Heart left ventricle (tissue), 16 donors: ENCODE results near the gene RAB19. TPM values are rescaled to one million over a fixed set of nuclear protein-coding genes. Genes with fewer than 3 reads are reported as not detected.

Experiments used
- ATAC-seq, 4 donors: fragments of 200-7000 bp; cut with Tn5 transposase; one replicate each; pipeline ENCODE4 v1.9.1; 2020 to 2022; ENCODE audit warnings: moderate library complexity in 4 of 4, mild to moderate bottlenecking in 3 of 4, moderate number of reproducible peaks in 1 of 4
- DNase-seq, 5 donors: peaks; one replicate each; pipeline ENCODE4 v3.0.0-alpha.2; 2020
- H3K27ac ChIP-seq, 12 donors: fragments of 200-600 bp; sonication (generic) in 4 of 12; one replicate each; pipeline versions ENCODE4 v1.5.0 to v1.8.0; 2016 to 2022; ENCODE audit warnings: mild to moderate bottlenecking in 2 of 12
- H3K27me3 ChIP-seq, 9 donors: fragments of 200-600 bp; sonication (generic) in 2 of 9; one replicate each; pipeline versions ENCODE4 v1.5.1 to v1.8.0; 2016 to 2022; ENCODE audit warnings: mild to moderate bottlenecking in 3 of 9
- H3K36me3 ChIP-seq, 9 donors: fragments of 200-600 bp; sonication (generic) in 2 of 9; one replicate each; pipeline versions ENCODE4 v1.5.0 to v1.8.0; 2018 to 2022; ENCODE audit warnings: mild to moderate bottlenecking in 2 of 9
- H3K4me1 ChIP-seq, 12 donors: fragments of 200-600 bp; sonication (generic) in 4 of 12; one replicate each; pipeline versions ENCODE4 v1.5.0 to v1.8.0; 2016 to 2022; ENCODE audit warnings: mild to moderate bottlenecking in 3 of 12
- H3K4me3 ChIP-seq, 12 donors: fragments of 200-600 bp; sonication (generic) in 4 of 12; one replicate each; pipeline versions ENCODE4 v1.5.0 to v1.8.0; 2017 to 2022; ENCODE audit warnings: mild to moderate bottlenecking in 9 of 12, moderate library complexity in 4 of 12
- H3K9me3 ChIP-seq, 12 donors: fragments of 200-600 bp; sonication (generic) in 4 of 12; one replicate each; pipeline versions ENCODE4 v1.5.0 to v1.8.0; 2016 to 2022; ENCODE audit warnings: mild to moderate bottlenecking in 1 of 12
- POLR2A ChIP-seq, 2 donors: fragments of 450-650 bp; IDR thresholded peaks; one replicate each; pipeline ENCODE4 v1.6.1; 2017; ENCODE audit warnings: antibody characterized with exemption in 2 of 2, mild to moderate bottlenecking in 2 of 2, moderate library complexity in 2 of 2
- WGBS, 4 donors: extraction: QIAGEN DNeasy Blood & Tissue Kit in 2 of 4; methylation state at CpG; one replicate each; pipeline versions ENCODE4 v1.1.5 to v1.1.7; 2013 to 2018; 5-methylcytosine and 5-hydroxymethylcytosine counted together
- intact Hi-C, 10 donors: fragments of 100-400 bp; cut with DNase I; formaldehyde crosslinking; loops; one replicate each; pipeline versions ENCODE4 v1.11.1 to v1.14.2; 2022
- polyA plus RNA-seq, 2 donors: library from polyadenylated mRNA; stranded (reverse); fragments of 200-250 nt; gene quantifications; one replicate each; pipeline ENCODE4 v1.2.3, GENCODE V29; 2013
- total RNA-seq, 9 donors: library from RNA; depleted of rRNA in 2 of 9; stranded (reverse); fragments of >200 nt in 2 of 9; fragmentation: NEBNext Ultra II Directional in 3 of 9; extraction: Animal tissue kit (Norgen Biotek cat#: 25700) in 3 of 9; gene quantifications; one replicate each; pipeline versions ENCODE4 v1.1.0 to v1.2.4, GENCODE V29; 2016 to 2023
- TF ChIP-seq, protein P1 (sequence below), 12 donors: fragments of 200-600 bp; sonication (generic) in 4 of 12; IDR thresholded peaks; one replicate each; pipeline versions ENCODE4 v1.5.0 to v1.8.0; 2018 to 2022; ENCODE audit warnings: antibody characterized with exemption in 12 of 12, mild to moderate bottlenecking in 5 of 12
- donor health status: ischemic (EF 13 %, LVEDD 7.1; RV severe dilation, severe dysfunction).
- donor health status: healthy with polysubstance abuse.
- donor health status: DM: no; HTN: yes; CAD: no.
- donor health status: DM: no; HTN: no; CAD: no.
- donor health status: ischemic (EF 25% LVEDD 6.9; RV normal size, moderate dysfunction).
- donor health status: ischemic (EF 25% LVEDD 5.7; RV mildly dilated, moderate dysfunction).
- donor health status: healthy.
- donor health status: DM: yes; HTN: yes; CAD: no.
- donor health status: ischemic (EF 35%, LVEDD 5.7; RV mildly dilated, moderate dysfunction).
- donor health status: nonischemic (EF 11% LVEDD 7.7; RV severe dilation, severe dysfunction).
- donor health status: DM: yes; HTN: yes; CAD: no.
- donor health status: PGD.
- donor health status: ischemic (EF 29% LVEDD 5.4; RV normal size, mild dysfunction).
- donor health status: nonischemic (EF 23%, LVEDD 6.1; RV moderate dilation, normal function).

RAB19 gene
- total and polyA plus RNA-seq, 11 donors = not detected

DNA sequence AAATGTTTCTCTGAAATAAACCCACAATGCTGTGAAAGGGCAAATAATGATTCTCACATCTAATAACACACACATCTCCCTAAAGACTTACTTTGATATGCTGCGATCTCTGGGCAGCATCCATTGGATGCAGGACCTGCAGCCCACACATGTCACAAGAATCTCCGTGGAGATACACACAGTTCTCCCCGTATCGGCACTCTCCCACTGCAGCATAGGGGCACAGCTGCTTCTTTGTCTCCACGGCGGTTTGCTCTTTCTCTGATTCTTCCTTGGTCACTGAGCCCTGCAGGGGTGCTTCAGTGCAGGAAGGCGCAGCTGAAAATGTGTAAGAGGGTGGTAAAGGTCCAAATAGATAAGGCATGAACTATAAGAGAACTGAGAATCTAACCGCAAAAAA, 55.1 kb downstream of the RAB19 start:
- peaks cover 0 to 97% (median 87%) of the 10 kb centered on the region in 9 donors for H3K36me3 ChIP-seq
- TF ChIP-seq, protein P1, sequence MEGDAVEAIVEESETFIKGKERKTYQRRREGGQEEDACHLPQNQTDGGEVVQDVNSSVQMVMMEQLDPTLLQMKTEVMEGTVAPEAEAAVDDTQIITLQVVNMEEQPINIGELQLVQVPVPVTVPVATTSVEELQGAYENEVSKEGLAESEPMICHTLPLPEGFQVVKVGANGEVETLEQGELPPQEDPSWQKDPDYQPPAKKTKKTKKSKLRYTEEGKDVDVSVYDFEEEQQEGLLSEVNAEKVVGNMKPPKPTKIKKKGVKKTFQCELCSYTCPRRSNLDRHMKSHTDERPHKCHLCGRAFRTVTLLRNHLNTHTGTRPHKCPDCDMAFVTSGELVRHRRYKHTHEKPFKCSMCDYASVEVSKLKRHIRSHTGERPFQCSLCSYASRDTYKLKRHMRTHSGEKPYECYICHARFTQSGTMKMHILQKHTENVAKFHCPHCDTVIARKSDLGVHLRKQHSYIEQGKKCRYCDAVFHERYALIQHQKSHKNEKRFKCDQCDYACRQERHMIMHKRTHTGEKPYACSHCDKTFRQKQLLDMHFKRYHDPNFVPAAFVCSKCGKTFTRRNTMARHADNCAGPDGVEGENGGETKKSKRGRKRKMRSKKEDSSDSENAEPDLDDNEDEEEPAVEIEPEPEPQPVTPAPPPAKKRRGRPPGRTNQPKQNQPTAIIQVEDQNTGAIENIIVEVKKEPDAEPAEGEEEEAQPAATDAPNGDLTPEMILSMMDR (IDR thresholded peaks at IDR 0.05) = no peak
- no peak for TF ChIP-seq POLR2A (IDR thresholded peaks at IDR 0.05)
- H3K4me1 ChIP-seq = peaks cover 0 to 8% (median 0%) of the 10 kb centered on the region in 12 donors
- WGBS, 4 donors = 86 to 87% (median 87%) methylated on average over 8 of the region's 8 CpGs
- no peak for DNase-seq
- H3K27me3 ChIP-seq = no peaks in the 10 kb centered on the region
- H3K27ac ChIP-seq = no peak overlapping the region
- H3K4me3 ChIP-seq = no peak overlapping the region
- no peak for ATAC-seq
- intact Hi-C loops = no loop called here
- no peaks in the 10 kb centered on the region for H3K9me3 ChIP-seq

DNA sequence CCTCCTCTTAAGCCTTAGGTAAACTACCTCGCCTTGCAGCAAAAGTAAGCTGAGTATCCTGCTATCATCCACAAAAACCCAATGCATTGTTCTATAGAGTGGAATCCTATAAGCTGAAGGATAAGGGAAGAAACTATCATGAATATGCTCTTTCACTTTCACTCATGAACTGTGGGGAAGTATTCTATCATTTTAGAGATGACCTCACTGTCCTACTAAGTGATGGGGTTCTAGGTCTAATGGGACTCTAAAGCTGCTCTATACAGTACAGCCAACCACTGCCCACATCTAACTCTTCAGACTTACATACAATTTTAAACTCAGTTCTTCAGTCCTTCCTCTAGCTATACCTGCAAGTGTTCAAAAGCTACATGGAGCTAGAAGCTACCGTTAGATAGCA, 59.3 kb downstream of the RAB19 start:
- intact Hi-C loops = no loop called here
- no peak for TF ChIP-seq POLR2A (IDR thresholded peaks at IDR 0.05)
- TF ChIP-seq, protein P1 (IDR thresholded peaks at IDR 0.05) = no peak
- no peaks in the 10 kb centered on the region for H3K27me3 ChIP-seq
- no peaks in the 10 kb centered on the region for H3K9me3 ChIP-seq
- no peak overlapping the region for H3K4me3 ChIP-seq
- no peak overlapping the region for H3K27ac ChIP-seq
- peaks cover 0 to 8% (median 0%) of the 10 kb centered on the region in 12 donors for H3K4me1 ChIP-seq
- DNase-seq (no peak), ATAC-seq (no peak)
- H3K36me3 ChIP-seq = peaks cover 0 to 96% (median 82%) of the 10 kb centered on the region in 9 donors
- 98 to 100% (median 99%) methylated on average over 2 of the region's 2 CpGs for WGBS, 4 donors

GRCh38 chr7:140475747-140476333, 72.0 kb downstream of the RAB19 start:
- peak in 2 of 5 donors; percentile 25 to 28 for DNase-seq
- Histone ChIP-seq H3K4me1 (peaks cover 0 to 33% (median 22%) of the 10 kb centered on the region in 12 donors), H3K27ac (no peak overlapping the region), H3K27me3 (no peaks in the 10 kb centered on the region), H3K36me3 (peaks cover 0 to 13% (median 8%) of the 10 kb centered on the region in 9 donors), H3K9me3 (no peaks in the 10 kb centered on the region), H3K4me3 (no peak overlapping the region)
- intact Hi-C loops = loop anchor here in 9 of 10 donors (1.0 to 10.0 kb wide), 7 partner anchors 41 to 181 kb away; no protein-coding TSS in a partner anchor
- WGBS, 4 donors = 46 to 56% (median 47%) methylated on average over 2 of the region's 2 CpGs
- TF ChIP-seq POLR2A (IDR thresholded peaks at IDR 0.05) = no peak
- TF ChIP-seq, protein P1 (IDR thresholded peaks at IDR 0.05) = peak; percentile 36 to 70 (median 60)
- ATAC-seq = no peak

DNA sequence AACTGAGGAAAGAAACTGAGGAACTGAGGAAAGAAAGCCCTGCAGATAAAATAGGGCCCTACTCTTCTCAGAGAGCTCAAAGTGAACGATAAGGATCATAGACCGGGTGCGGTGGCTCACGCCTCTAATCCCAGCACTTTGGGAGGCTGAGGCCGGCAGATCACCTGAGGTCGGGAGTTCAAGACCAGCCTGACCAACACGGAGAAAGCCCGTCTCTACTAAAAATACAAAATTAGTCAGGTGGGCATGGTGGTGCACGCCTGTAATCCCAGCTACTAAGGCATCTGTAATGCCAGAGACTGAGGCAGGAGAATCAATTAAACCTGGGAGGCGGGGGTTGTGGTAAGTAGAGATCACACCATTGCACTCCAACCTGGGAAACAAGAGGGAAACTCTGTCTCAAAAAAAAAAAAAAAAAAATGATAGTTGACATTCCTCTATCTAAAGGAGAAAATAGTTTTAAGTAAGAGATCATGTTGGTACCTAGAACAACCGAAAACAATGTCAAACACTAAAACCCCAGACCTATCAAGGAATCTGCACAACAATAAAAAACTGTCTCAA, 72.9 kb downstream of the RAB19 start:
- no peak overlapping the region for H3K27ac ChIP-seq
- intact Hi-C loops = loop anchor here in 9 of 10 donors (1.0 to 10.0 kb wide), 7 partner anchors 41 to 181 kb away; no protein-coding TSS in a partner anchor
- ATAC-seq = no peak
- DNase-seq = no peak
- no peaks in the 10 kb centered on the region for H3K9me3 ChIP-seq
- H3K4me1 ChIP-seq = peaks cover 0 to 33% (median 22%) of the 10 kb centered on the region in 12 donors
- TF ChIP-seq POLR2A (IDR thresholded peaks at IDR 0.05) = no peak
- TF ChIP-seq, protein P1 (IDR thresholded peaks at IDR 0.05) = no peak
- peak overlapping the region in 5 of 12 donors; percentile 68 to 98 (median 96) for H3K4me3 ChIP-seq
- H3K36me3 ChIP-seq = peaks cover 0 to 3% (median 0%) of the 10 kb centered on the region in 9 donors
- 71 to 77% (median 75%) methylated on average over 9 to 11 of the region's 11 CpGs for WGBS, 4 donors
- no peaks in the 10 kb centered on the region for H3K27me3 ChIP-seq
